Measurements from ENCODE around the gene AKR1B1.

DNA sequence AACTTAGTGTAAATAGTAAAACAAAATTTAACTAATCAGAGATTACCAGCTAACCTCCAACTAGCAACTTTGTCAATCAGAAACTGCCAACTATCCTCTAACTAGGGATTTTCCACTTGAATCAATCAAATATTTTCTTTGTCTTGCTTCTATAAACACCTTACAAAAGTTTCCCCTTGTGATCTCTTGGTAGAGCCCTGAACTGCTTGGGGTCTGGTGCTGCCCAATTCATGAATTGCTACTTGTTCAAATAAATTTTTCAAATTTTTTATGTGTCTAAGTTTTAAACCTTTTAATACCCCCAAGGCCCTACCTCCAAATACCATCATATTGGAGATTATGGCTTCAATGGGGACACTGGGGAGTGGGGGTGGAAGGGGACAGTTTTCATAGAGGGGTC lies 24.0 kb upstream of the AKR1B1 start:
- no peak for TF ChIP-seq CBX8 (IDR thresholded peaks at IDR 0.05)
- TF ChIP-seq POLR2A (IDR thresholded peaks at IDR 0.05; ENCODE audit: low read length) = no peak
- TF ChIP-seq MAZ (IDR thresholded peaks at IDR 0.05; ENCODE audit: borderline replicate concordance, low read depth, low read length) = no peak
- TF ChIP-seq, protein P1, sequence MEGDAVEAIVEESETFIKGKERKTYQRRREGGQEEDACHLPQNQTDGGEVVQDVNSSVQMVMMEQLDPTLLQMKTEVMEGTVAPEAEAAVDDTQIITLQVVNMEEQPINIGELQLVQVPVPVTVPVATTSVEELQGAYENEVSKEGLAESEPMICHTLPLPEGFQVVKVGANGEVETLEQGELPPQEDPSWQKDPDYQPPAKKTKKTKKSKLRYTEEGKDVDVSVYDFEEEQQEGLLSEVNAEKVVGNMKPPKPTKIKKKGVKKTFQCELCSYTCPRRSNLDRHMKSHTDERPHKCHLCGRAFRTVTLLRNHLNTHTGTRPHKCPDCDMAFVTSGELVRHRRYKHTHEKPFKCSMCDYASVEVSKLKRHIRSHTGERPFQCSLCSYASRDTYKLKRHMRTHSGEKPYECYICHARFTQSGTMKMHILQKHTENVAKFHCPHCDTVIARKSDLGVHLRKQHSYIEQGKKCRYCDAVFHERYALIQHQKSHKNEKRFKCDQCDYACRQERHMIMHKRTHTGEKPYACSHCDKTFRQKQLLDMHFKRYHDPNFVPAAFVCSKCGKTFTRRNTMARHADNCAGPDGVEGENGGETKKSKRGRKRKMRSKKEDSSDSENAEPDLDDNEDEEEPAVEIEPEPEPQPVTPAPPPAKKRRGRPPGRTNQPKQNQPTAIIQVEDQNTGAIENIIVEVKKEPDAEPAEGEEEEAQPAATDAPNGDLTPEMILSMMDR (IDR thresholded peaks at IDR 0.05) = no peak
- no peak for TF ChIP-seq HDAC2 (IDR thresholded peaks at IDR 0.05)
- TF ChIP-seq EHMT2 (IDR thresholded peaks at IDR 0.05; ENCODE audit: low read depth) = no peak
- TF ChIP-seq PBX3 (IDR thresholded peaks at IDR 0.05) = no peak
- no peak for TF ChIP-seq RAD21 (conservative IDR thresholded peaks at IDR 0.05 in 1 of 2, IDR thresholded peaks at IDR 0.05 in 1 of 2)
- no peak for TF ChIP-seq ZFP36 (IDR thresholded peaks at IDR 0.05; ENCODE audit: borderline replicate concordance, partially characterized antibody)

Measured in A549 (cell line).